HG03571 (cell line): Measurements from ENCODE around the gene CTBP2.
A peak's percentile ranks its signal among the peaks of the same experiment; 100 is the strongest.

ENCODE experiments used
- ATAC-seq: cut with Tn5 transposase; IDR thresholded peaks from one replicate; pipeline ENCODE4 v1.9.1; 2021; ENCODE audit not compliant: unreplicated experiment

Gene CTBP2

GRCh38 chr10:125049216-125049881 lies 111.0 kb downstream of the CTBP2 start:
- ATAC-seq: no peak

- ATAC-seq: peak; percentile 85
These were observed 112.1 kb downstream of the CTBP2 start for GRCh38 chr10:125048094-125048864.

- no peak for ATAC-seq
These were observed 116.3 kb downstream of the CTBP2 start for GRCh38 chr10:125043841-125044658.

GRCh38 chr10:125041856-125042506 lies 118.4 kb downstream of the CTBP2 start:
- ATAC-seq: no peak

- ATAC-seq: no peak
These were observed 121.0 kb downstream of the CTBP2 start for GRCh38 chr10:125039354-125039769.

- no peak for ATAC-seq
These were observed 121.7 kb downstream of the CTBP2 start for GRCh38 chr10:125038637-125039036.

- ATAC-seq: no peak
These were observed 123.1 kb downstream of the CTBP2 start for GRCh38 chr10:125037145-125037877.

- no peak for ATAC-seq
These were observed 124.6 kb downstream of the CTBP2 start for GRCh38 chr10:125035588-125036295.

- ATAC-seq: no peak
These were observed 125.2 kb downstream of the CTBP2 start for GRCh38 chr10:125035136-125035535.

- ATAC-seq: no peak
These were observed 125.7 kb downstream of the CTBP2 start for GRCh38 chr10:125034675-125035074.

- ATAC-seq: no peak
These were observed 127.0 kb downstream of the CTBP2 start for GRCh38 chr10:125033146-125033924.

- no peak for ATAC-seq
These were observed 127.8 kb downstream of the CTBP2 start for GRCh38 chr10:125032474-125033020.

- no peak for ATAC-seq
These were observed 129.7 kb downstream of the CTBP2 start for GRCh38 chr10:125030567-125031197.

GRCh38 chr10:125029584-125030242 lies 130.7 kb downstream of the CTBP2 start:
- no peak for ATAC-seq

- no peak for ATAC-seq
These were observed 132.2 kb downstream of the CTBP2 start for GRCh38 chr10:125027871-125028869.

GRCh38 chr10:125026974-125027735 lies 133.2 kb downstream of the CTBP2 start:
- ATAC-seq: no peak
